GM23248 (cell line): ENCODE results near the gene SETD5. TPM values are rescaled to one million over a fixed set of nuclear protein-coding genes. Genes with fewer than 3 reads are reported as not detected.
A peak's percentile ranks its signal among the peaks of the same experiment; 100 is the strongest.

Experiments
- DNase-seq: peaks from one replicate; pipeline ENCODE4 v3.0.0-alpha.2; 2015
- H2AFZ ChIP-seq: fragments of 200-600 bp; sonication (generic); 2 replicates; pipeline ENCODE4 v1.6.1; 2016; ENCODE audit warnings: antibody characterized with exemption
- H3F3A ChIP-seq: fragments of 200-600 bp; sonication (generic); 2 replicates; pipeline ENCODE4 v1.6.1; 2016; ENCODE audit warnings: mild to moderate bottlenecking, antibody characterized with exemption, mixed run types; ENCODE audit not compliant: insufficient read depth
- H3K27ac ChIP-seq: fragments of 200-600 bp; sonication (generic); 2 replicates; pipeline ENCODE4 v1.5.1; 2016; ENCODE audit warnings: mild to moderate bottlenecking
- H3K27me3 ChIP-seq: fragments of 200-600 bp; sonication (generic); replicated peaks from 2 replicates; pipeline ENCODE4 v1.6.1; 2016; ENCODE audit warnings: mild to moderate bottlenecking; ENCODE audit not compliant: insufficient read depth
- H3K36me3 ChIP-seq: fragments of 200-600 bp; sonication (generic); 2 replicates; pipeline ENCODE4 v1.6.1; 2016; ENCODE audit warnings: low read depth, mild to moderate bottlenecking
- H3K4me1 ChIP-seq: fragments of 200-600 bp; sonication (generic); 2 replicates; pipeline ENCODE4 v1.6.1; 2016; ENCODE audit warnings: mild to moderate bottlenecking; ENCODE audit not compliant: insufficient read depth
- H3K4me2 ChIP-seq: fragments of 200-600 bp; sonication (generic); one replicate; pipeline ENCODE4 v1.6.1; 2016; ENCODE audit warnings: mild to moderate bottlenecking; ENCODE audit not compliant: unreplicated experiment
- H3K4me3 ChIP-seq: fragments of 200-600 bp; sonication (generic); 2 replicates; pipeline ENCODE4 v1.5.1; 2016; ENCODE audit warnings: mild to moderate bottlenecking
- H3K79me2 ChIP-seq: fragments of 200-600 bp; sonication (generic); 2 replicates; pipeline ENCODE4 v1.6.1; 2016; ENCODE audit warnings: mild to moderate bottlenecking; ENCODE audit not compliant: insufficient read depth
- H3K9ac ChIP-seq: fragments of 200-600 bp; sonication (generic); 2 replicates; pipeline ENCODE4 v1.6.1; 2016; ENCODE audit warnings: mild to moderate bottlenecking
- H3K9me2 ChIP-seq: fragments of 200-600 bp; sonication (generic); 2 replicates; pipeline ENCODE4 v1.6.1; 2016; ENCODE audit warnings: mixed run types, mild to moderate bottlenecking, moderate library complexity; ENCODE audit not compliant: insufficient read depth
- H3K9me3 ChIP-seq: fragments of 200-600 bp; sonication (generic); one replicate; pipeline ENCODE4 v1.6.1; 2017; ENCODE audit warnings: low read depth
- H4K20me1 ChIP-seq: fragments of 200-600 bp; sonication (generic); 2 replicates; pipeline ENCODE4 v1.6.0; 2016; ENCODE audit not compliant: insufficient read depth
- EZH2 ChIP-seq: fragments of 200-600 bp; sonication (generic); IDR thresholded peaks from 2 replicates; pipeline ENCODE4 v1.6.1; 2018; ENCODE audit warnings: antibody characterized with exemption, mild to moderate bottlenecking; ENCODE audit not compliant: insufficient read depth, poor library complexity, severe bottlenecking
- EZH2phosphoT487 ChIP-seq: fragments of 200-600 bp; sonication (generic); IDR thresholded peaks from 2 replicates; pipeline ENCODE4 v1.6.1; 2018; ENCODE audit warnings: antibody characterized with exemption, moderate library complexity, mild to moderate bottlenecking, low read depth; ENCODE audit not compliant: insufficient read depth
- WGBS, 2 experiments: methylation state at CpG; one replicate each; pipeline ENCODE4 v1.1.6; 2015 to 2017; ENCODE audit warnings: low lambda C conversion rate in 2 of 2, low coverage in 1 of 2; ENCODE audit errors: missing lambda C conversion rate in 2 of 2; 5-methylcytosine and 5-hydroxymethylcytosine counted together
- in situ Hi-C: fragments of 300-500 bp; cut with MboI; formaldehyde crosslinking; loops from 2 replicates; pipeline ENCODE4 v1.15.0; 2020
- polyA plus RNA-seq: library from polyadenylated mRNA; unstranded; fragments of >200 nt; fragmentation: Nextera tagmentation; extraction: Ambion mirVana; gene quantifications from 2 replicates; pipeline ENCODE4 v1.2.1, GENCODE V29; 2016
- total RNA-seq: library from RNA; depleted of rRNA; stranded (reverse); fragments of >200 nt; shearing (Covaris generic); gene quantifications from 2 replicates; pipeline ENCODE4 v1.2.3, GENCODE V29; 2014

SETD5 gene
- total and polyA plus RNA-seq, 2 experiments from 2014 or later, result 35.0 to 45.0 TPM

DNA sequence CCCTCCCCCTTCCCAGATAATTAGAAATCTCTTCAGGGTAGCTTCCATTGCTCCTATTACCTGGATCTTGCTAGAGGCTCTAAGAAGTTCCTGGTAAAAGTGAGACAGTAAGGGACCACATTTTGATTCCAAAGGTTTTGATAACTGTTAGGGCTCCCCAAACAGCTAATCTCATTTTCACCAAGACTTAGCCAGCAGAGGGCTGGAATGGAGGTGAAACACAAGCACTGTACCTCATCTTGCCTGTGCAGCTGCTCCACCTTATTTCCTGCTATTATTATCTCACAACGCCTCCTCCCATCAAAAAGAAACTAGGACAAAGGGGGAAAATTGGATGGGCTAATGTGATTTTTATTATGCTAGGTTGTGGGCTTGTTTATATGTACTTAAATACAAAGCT lies 7.3 kb downstream of the SETD5 start:
- Histone ChIP-seq H3K9me2 (no peaks in the 10 kb centered on the region), H3K27me3 (no peaks in the 10 kb centered on the region), H3K4me2 (peak overlapping the region; percentile 86), H3K4me1 (peaks cover 68% of the 10 kb centered on the region), H3K79me2 (peaks cover 100% of the 10 kb centered on the region), H2AFZ (no peak overlapping the region), H3K9ac (no peak overlapping the region; the same call in 1 of the 2 replicates), H4K20me1 (peaks cover 61% of the 10 kb centered on the region), H3K27ac (peak overlapping the region; percentile 99; the same call in 1 of the 2 replicates), H3F3A (peaks cover 49% of the 10 kb centered on the region), H3K4me3 (peak overlapping the region; percentile 12; the same call in 1 of the 2 replicates), H3K36me3 (no peaks in the 10 kb centered on the region), H3K9me3 (no peaks in the 10 kb centered on the region)
- 19 to 21% methylated on average over 1 of the region's 1 CpG for WGBS, 2 experiments
- DNase-seq, result no peak
- in situ Hi-C loops, result no loop called here
- TF ChIP-seq EZH2phosphoT487 (no peak), EZH2 (no peak)

DNA sequence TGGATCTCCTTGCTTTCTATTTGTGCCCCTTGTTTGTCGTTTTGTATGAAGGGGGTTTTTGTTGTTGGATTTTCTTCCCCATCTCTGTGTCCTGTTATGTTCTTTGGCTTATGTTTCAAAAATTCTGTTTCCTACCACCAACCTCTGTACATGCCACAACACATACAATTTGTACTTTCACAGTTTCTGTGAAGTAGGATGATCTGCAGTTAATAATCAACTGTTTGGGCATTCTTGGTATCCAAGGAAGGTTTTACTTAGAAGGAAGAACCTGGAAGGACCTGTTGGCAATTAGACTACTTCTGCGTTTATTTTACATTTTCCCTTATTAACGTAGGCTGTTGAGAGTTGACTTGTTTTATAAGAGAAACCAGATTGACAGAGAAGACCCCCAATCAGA lies 8.3 kb downstream of the SETD5 start:
- H3K9me2 ChIP-seq, result no peaks in the 10 kb centered on the region
- no peak overlapping the region for H2AFZ ChIP-seq
- H3K9ac ChIP-seq, result no peak overlapping the region; the same call in 1 of the 2 replicates
- no peaks in the 10 kb centered on the region for H3K27me3 ChIP-seq
- peaks cover 43% of the 10 kb centered on the region for H3F3A ChIP-seq
- no peak overlapping the region for H3K27ac ChIP-seq
- WGBS, 2 experiments, result 65 to 71% methylated on average over 3 of the region's 3 CpGs
- H3K9me3 ChIP-seq, result no peaks in the 10 kb centered on the region
- 0 out of 2 replicates have a peak overlapping the region, but pooled peaks have one; percentile 12 for H3K4me3 ChIP-seq
- DNase-seq, result no peak
- peaks cover 59% of the 10 kb centered on the region for H3K4me1 ChIP-seq
- peaks cover 100% of the 10 kb centered on the region for H3K79me2 ChIP-seq
- peaks cover 65% of the 10 kb centered on the region for H4K20me1 ChIP-seq
- in situ Hi-C loops, result no loop called here
- TF ChIP-seq EZH2 (no peak), EZH2phosphoT487 (no peak)
- no peaks in the 10 kb centered on the region for H3K36me3 ChIP-seq
- peak overlapping the region; percentile 86 for H3K4me2 ChIP-seq

DNA sequence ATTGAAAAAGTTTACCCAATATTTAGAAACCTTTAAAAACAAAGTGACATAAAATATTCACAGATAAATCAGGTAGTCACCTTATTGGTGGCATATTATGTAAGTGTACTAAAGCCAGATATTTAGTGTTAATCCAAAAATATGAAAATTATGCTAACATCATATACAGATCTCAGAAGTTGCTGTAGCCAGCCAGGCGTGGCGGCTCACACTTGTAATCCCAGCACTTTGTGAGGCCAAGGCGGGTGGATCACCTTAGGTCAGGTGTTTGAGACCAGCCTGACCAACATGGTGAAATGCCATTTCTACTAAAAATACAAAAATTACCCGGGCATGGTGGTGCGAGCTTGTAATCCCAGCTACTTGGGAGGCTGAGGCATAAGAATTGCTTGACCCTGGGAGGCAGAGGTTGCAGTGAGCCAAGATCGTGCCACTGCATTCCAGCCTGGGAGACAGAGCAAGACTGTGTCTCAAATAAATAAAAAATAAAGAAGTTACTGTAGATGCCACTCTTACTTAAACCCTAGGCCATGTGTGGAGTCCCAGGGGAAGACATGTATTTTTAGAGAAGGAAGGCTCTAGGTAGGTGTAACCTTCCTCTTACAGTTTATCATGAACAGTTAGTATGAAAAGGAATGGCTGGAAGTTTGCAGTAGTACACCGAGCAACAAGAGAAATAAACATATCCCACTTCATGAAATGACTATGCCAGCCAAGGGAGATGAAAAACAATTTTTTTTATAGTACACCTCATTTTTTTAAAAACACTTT lies 9.6 kb downstream of the SETD5 start:
- no peaks in the 10 kb centered on the region for H3K9me2 ChIP-seq
- H4K20me1 ChIP-seq, result peaks cover 60% of the 10 kb centered on the region
- DNase-seq, result no peak
- no peaks in the 10 kb centered on the region for H3K9me3 ChIP-seq
- H2AFZ ChIP-seq, result no peak overlapping the region
- in situ Hi-C loops, result no loop called here
- no peaks in the 10 kb centered on the region for H3K27me3 ChIP-seq
- H3K4me3 ChIP-seq, result no peak overlapping the region
- no peak overlapping the region for H3K4me2 ChIP-seq
- H3K9ac ChIP-seq, result no peak overlapping the region
- peaks cover 100% of the 10 kb centered on the region for H3K79me2 ChIP-seq
- no peak overlapping the region for H3K27ac ChIP-seq
- H3F3A ChIP-seq, result peaks cover 32% of the 10 kb centered on the region
- TF ChIP-seq EZH2 (no peak), EZH2phosphoT487 (no peak)
- WGBS, 2 experiments, result 72 to 79% methylated on average over 7 of the region's 7 CpGs
- H3K36me3 ChIP-seq, result no peaks in the 10 kb centered on the region
- peaks cover 47% of the 10 kb centered on the region for H3K4me1 ChIP-seq

DNA sequence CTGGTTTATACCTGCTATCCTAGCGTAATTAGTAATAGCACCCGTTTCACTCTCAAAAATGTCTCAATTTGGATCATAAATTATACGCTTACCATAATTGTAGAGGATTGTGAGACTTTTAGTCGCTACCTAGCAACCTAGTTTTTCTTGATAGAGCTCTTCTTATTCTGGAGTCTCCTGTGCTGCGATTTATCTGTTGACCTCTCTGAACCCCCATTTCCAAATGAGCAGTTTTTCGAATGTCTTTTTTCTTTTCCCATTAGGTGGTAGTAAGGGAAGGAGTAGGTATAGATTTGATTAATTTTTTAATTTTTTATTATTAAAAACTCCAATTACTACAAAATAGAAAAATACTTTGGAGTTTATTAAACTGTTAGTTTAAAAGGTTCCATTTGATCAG lies 10.6 kb downstream of the SETD5 start:
- H3K27ac ChIP-seq, result no peak overlapping the region
- no peak overlapping the region for H3K4me3 ChIP-seq
- in situ Hi-C loops, result no loop called here
- peaks cover 56% of the 10 kb centered on the region for H4K20me1 ChIP-seq
- no peak for DNase-seq
- H3K4me1 ChIP-seq, result peaks cover 36% of the 10 kb centered on the region
- 90 to 91% methylated on average over 6 of the region's 6 CpGs for WGBS, 2 experiments
- H3K9me2 ChIP-seq, result no peaks in the 10 kb centered on the region
- H3K4me2 ChIP-seq, result no peak overlapping the region
- H3K36me3 ChIP-seq, result no peaks in the 10 kb centered on the region
- no peaks in the 10 kb centered on the region for H3K9me3 ChIP-seq
- TF ChIP-seq EZH2phosphoT487 (no peak), EZH2 (no peak)
- H3F3A ChIP-seq, result peaks cover 22% of the 10 kb centered on the region
- peaks cover 100% of the 10 kb centered on the region for H3K79me2 ChIP-seq
- no peak overlapping the region for H3K9ac ChIP-seq
- H3K27me3 ChIP-seq, result no peaks in the 10 kb centered on the region
- H2AFZ ChIP-seq, result no peak overlapping the region
